Neural cell (in vitro differentiated cells): ENCODE results near the gene UTRN. TPM values are rescaled to one million over a fixed set of nuclear protein-coding genes. Genes with fewer than 3 reads are reported as not detected.

Experiments used
- H2AFZ ChIP-seq: fragments of 200-600, 300-800 bp; sonication (generic), shearing (Covaris generic); 2 replicates; pipeline ENCODE4 v1.6.0; 2014; ENCODE audit warnings: low read depth, mild to moderate bottlenecking, antibody characterized with exemption, low read length, moderate library complexity
- H3F3A ChIP-seq: fragments of 200-600 bp; shearing (Covaris generic); 2 replicates; pipeline ENCODE4 v1.6.1; 2016; ENCODE audit warnings: mild to moderate bottlenecking, moderate library complexity, mixed read lengths, antibody characterized with exemption, low read length; ENCODE audit not compliant: insufficient read depth, poor library complexity, severe bottlenecking
- H3K27ac ChIP-seq: fragments of 200-600, 300-800 bp; sonication (generic), shearing (Covaris generic); 2 replicates; pipeline ENCODE4 v1.5.1; 2014; ENCODE audit warnings: mild to moderate bottlenecking, low read length, moderate library complexity
- H3K27me3 ChIP-seq: fragments of 300-800, 200-600 bp; sonication (generic), shearing (Covaris generic); 2 replicates; pipeline ENCODE4 v1.6.0; 2014; ENCODE audit warnings: mild to moderate bottlenecking, low read depth, low read length, moderate library complexity; ENCODE audit not compliant: insufficient read depth
- H3K36me3 ChIP-seq: fragments of 300-800, 200-600 bp; sonication (generic), shearing (Covaris generic); 2 replicates; pipeline ENCODE4 v1.5.1; 2014; ENCODE audit warnings: mild to moderate bottlenecking, antibody characterized with exemption, low read length, moderate library complexity; ENCODE audit not compliant: insufficient read depth
- H3K4me2 ChIP-seq: fragments of 300-800, 200-600 bp; sonication (generic), shearing (Covaris generic); 2 replicates; pipeline ENCODE4 v1.6.0; 2014; ENCODE audit warnings: mild to moderate bottlenecking, low read length
- H3K4me3 ChIP-seq: fragments of 300-800, 200-600 bp; sonication (generic), shearing (Covaris generic); 2 replicates; pipeline ENCODE4 v1.5.1; 2014; ENCODE audit warnings: mild to moderate bottlenecking, low read length, moderate library complexity
- H3K79me2 ChIP-seq: fragments of 200-600 bp; shearing (Covaris generic); replicated peaks from 2 replicates; pipeline ENCODE4 v1.6.0; 2014; ENCODE audit warnings: mild to moderate bottlenecking, low read length, moderate library complexity; ENCODE audit not compliant: insufficient read depth
- H3K9ac ChIP-seq: fragments of 300-800, 200-600 bp; sonication (generic), shearing (Covaris generic); 2 replicates; pipeline ENCODE4 v1.6.1; 2016; ENCODE audit warnings: mild to moderate bottlenecking, low read length, mixed read lengths
- H3K9me2 ChIP-seq: fragments of 200-600 bp; shearing (Covaris generic); 2 replicates; pipeline ENCODE4 v1.6.1; 2016; ENCODE audit warnings: mild to moderate bottlenecking, low read length, mixed read lengths; ENCODE audit not compliant: insufficient read depth
- H3K9me3 ChIP-seq: fragments of 200-600, 300-800 bp; sonication (generic), shearing (Covaris generic); 2 replicates; pipeline ENCODE4 v1.6.1; 2016; ENCODE audit warnings: mild to moderate bottlenecking, mixed run types, low read length, moderate library complexity, mixed read lengths
- H4K20me1 ChIP-seq: fragments of 200-600 bp; shearing (Covaris generic); 2 replicates; pipeline ENCODE4 v1.6.1; 2016; ENCODE audit warnings: mild to moderate bottlenecking, mixed run types; ENCODE audit not compliant: insufficient read depth
- EP300 ChIP-seq: fragments of 450-650 bp; conservative IDR thresholded peaks from 2 replicates; pipeline ENCODE4 v1.6.1; 2014; ENCODE audit warnings: antibody characterized with exemption, mild to moderate bottlenecking, moderate library complexity; ENCODE audit not compliant: poor library complexity, severe bottlenecking
- EZH2 ChIP-seq: fragments of 200-600, 300-800 bp; shearing (Covaris generic), sonication (generic); IDR thresholded peaks from 2 replicates; pipeline ENCODE4 v1.6.1; 2014; ENCODE audit warnings: antibody characterized with exemption, low read length, borderline replicate concordance, mild to moderate bottlenecking; ENCODE audit not compliant: insufficient read depth, poor library complexity, severe bottlenecking
- MXI1 ChIP-seq: fragments of 450-650 bp; conservative IDR thresholded peaks from 2 replicates; pipeline ENCODE4 v1.6.1; 2014; ENCODE audit warnings: antibody characterized with exemption, mild to moderate bottlenecking; ENCODE audit not compliant: poor library complexity, severe bottlenecking
- POLR2AphosphoS5 ChIP-seq: IDR thresholded peaks from 2 replicates; pipeline ENCODE4 v1.6.1; 2012
- RAD21 ChIP-seq: fragments of 450-650 bp; conservative IDR thresholded peaks from 2 replicates; pipeline ENCODE4 v1.6.1; 2014; ENCODE audit warnings: antibody characterized with exemption, mild to moderate bottlenecking, moderate library complexity
- SMC3 ChIP-seq: fragments of 450-650 bp; conservative IDR thresholded peaks from 2 replicates; pipeline ENCODE4 v1.6.1; 2014; ENCODE audit warnings: antibody characterized with exemption, mild to moderate bottlenecking, moderate library complexity; ENCODE audit not compliant: poor library complexity
- TAF1 ChIP-seq: IDR thresholded peaks from 2 replicates; pipeline ENCODE4 v1.6.1; 2012; ENCODE audit warnings: low read depth
- polyA plus RNA-seq: library from polyadenylated mRNA; depleted of rRNA; stranded (reverse); fragments of >200 nt; gene quantifications from 2 replicates; pipeline ENCODE4 v1.2.3, GENCODE V29; 2014
- TF ChIP-seq, protein P1 (sequence below): IDR thresholded peaks from 2 replicates; pipeline ENCODE4 v1.6.1; 2012; ENCODE audit warnings: borderline replicate concordance
- TF ChIP-seq, protein P2 (sequence below): fragments of 450-650 bp; IDR thresholded peaks from 2 replicates; pipeline ENCODE4 v1.5.1; 2014; ENCODE audit warnings: antibody characterized with exemption, mild to moderate bottlenecking, moderate library complexity; ENCODE audit not compliant: poor library complexity, severe bottlenecking

UTRN gene
- polyA plus RNA-seq, 1 donor from 2014 or later: 5.2 TPM

DNA sequence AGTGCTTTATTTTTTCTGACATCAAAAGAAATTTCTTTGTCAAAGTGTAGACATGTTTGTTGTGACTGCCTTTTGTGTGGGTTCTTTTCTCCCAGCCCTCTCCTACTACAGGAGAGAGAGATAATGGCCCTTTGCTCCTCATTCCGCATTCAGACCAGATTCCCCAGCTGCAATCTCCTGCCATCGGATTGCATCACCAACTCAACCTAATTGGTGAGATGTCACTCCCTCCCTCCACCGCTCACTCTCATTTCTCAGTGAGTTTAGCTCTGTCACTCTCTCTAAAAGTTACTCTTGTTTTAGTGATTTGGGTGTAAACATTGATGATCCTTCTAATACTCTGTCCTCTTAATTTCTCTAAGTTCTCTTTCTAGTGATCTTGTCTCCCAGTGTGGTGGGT lies 22.7 kb downstream of the UTRN start:
- Histone ChIP-seq H3K9me2 (no peaks in the 10 kb centered on the region), H3K36me3 (no peaks in the 10 kb centered on the region), H3K4me3 (no peak overlapping the region), H3K27ac (no peak overlapping the region), H2AFZ (no peak overlapping the region), H3K9me3 (no peaks in the 10 kb centered on the region), H3F3A (no peaks in the 10 kb centered on the region), H3K27me3 (no peaks in the 10 kb centered on the region), H3K4me2 (no peak overlapping the region), H3K9ac (no peak overlapping the region), H4K20me1 (no peaks in the 10 kb centered on the region), H3K79me2 (no peaks in the 10 kb centered on the region)
- TF ChIP-seq POLR2AphosphoS5 (no peak), RAD21 (no peak), EP300 (no peak), EZH2 (no peak), MXI1 (no peak), TAF1 (no peak), SMC3 (no peak)
- TF ChIP-seq, protein P1, sequence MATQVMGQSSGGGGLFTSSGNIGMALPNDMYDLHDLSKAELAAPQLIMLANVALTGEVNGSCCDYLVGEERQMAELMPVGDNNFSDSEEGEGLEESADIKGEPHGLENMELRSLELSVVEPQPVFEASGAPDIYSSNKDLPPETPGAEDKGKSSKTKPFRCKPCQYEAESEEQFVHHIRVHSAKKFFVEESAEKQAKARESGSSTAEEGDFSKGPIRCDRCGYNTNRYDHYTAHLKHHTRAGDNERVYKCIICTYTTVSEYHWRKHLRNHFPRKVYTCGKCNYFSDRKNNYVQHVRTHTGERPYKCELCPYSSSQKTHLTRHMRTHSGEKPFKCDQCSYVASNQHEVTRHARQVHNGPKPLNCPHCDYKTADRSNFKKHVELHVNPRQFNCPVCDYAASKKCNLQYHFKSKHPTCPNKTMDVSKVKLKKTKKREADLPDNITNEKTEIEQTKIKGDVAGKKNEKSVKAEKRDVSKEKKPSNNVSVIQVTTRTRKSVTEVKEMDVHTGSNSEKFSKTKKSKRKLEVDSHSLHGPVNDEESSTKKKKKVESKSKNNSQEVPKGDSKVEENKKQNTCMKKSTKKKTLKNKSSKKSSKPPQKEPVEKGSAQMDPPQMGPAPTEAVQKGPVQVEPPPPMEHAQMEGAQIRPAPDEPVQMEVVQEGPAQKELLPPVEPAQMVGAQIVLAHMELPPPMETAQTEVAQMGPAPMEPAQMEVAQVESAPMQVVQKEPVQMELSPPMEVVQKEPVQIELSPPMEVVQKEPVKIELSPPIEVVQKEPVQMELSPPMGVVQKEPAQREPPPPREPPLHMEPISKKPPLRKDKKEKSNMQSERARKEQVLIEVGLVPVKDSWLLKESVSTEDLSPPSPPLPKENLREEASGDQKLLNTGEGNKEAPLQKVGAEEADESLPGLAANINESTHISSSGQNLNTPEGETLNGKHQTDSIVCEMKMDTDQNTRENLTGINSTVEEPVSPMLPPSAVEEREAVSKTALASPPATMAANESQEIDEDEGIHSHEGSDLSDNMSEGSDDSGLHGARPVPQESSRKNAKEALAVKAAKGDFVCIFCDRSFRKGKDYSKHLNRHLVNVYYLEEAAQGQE: no peak
- TF ChIP-seq, protein P2, sequence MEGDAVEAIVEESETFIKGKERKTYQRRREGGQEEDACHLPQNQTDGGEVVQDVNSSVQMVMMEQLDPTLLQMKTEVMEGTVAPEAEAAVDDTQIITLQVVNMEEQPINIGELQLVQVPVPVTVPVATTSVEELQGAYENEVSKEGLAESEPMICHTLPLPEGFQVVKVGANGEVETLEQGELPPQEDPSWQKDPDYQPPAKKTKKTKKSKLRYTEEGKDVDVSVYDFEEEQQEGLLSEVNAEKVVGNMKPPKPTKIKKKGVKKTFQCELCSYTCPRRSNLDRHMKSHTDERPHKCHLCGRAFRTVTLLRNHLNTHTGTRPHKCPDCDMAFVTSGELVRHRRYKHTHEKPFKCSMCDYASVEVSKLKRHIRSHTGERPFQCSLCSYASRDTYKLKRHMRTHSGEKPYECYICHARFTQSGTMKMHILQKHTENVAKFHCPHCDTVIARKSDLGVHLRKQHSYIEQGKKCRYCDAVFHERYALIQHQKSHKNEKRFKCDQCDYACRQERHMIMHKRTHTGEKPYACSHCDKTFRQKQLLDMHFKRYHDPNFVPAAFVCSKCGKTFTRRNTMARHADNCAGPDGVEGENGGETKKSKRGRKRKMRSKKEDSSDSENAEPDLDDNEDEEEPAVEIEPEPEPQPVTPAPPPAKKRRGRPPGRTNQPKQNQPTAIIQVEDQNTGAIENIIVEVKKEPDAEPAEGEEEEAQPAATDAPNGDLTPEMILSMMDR: no peak

DNA sequence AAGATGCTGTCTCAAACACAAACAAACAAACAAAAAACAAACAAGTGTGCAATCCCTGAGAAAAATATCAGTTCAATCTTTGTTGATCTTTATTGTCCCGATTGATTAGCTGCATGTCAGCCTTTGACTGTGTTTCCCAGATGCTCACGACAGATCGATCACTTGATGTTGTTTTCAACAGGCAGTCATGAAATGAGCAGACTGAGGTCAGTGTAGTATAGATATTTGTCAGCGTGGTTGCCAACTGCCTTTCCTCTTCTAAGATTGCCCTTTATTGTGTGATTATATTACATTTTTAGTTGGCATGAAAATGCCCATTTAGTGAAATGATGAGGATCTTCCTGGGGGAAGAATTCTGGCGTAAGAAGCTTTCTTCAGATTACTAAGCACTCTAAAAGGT lies 25.6 kb downstream of the UTRN start:
- Histone ChIP-seq H2AFZ (no peak overlapping the region), H3F3A (no peaks in the 10 kb centered on the region), H3K79me2 (no peaks in the 10 kb centered on the region), H3K4me3 (no peak overlapping the region), H3K27me3 (no peaks in the 10 kb centered on the region), H3K9me3 (no peaks in the 10 kb centered on the region), H4K20me1 (no peaks in the 10 kb centered on the region), H3K27ac (no peak overlapping the region), H3K9me2 (no peaks in the 10 kb centered on the region), H3K9ac (no peak overlapping the region), H3K4me2 (no peak overlapping the region), H3K36me3 (no peaks in the 10 kb centered on the region)
- TF ChIP-seq POLR2AphosphoS5 (no peak), RAD21 (no peak), EZH2 (no peak), EP300 (no peak), SMC3 (no peak), MXI1 (no peak), TAF1 (no peak)
- TF ChIP-seq, protein P2: no peak
- TF ChIP-seq, protein P1: no peak
